ENCODE data around the gene VARS2.
"Not testable (repeated sequence)": the region's sequence is repeated elsewhere in the genome, so short reads cannot be mapped to it uniquely, and the experiment has no call there.

The VARS2 gene

DNA sequence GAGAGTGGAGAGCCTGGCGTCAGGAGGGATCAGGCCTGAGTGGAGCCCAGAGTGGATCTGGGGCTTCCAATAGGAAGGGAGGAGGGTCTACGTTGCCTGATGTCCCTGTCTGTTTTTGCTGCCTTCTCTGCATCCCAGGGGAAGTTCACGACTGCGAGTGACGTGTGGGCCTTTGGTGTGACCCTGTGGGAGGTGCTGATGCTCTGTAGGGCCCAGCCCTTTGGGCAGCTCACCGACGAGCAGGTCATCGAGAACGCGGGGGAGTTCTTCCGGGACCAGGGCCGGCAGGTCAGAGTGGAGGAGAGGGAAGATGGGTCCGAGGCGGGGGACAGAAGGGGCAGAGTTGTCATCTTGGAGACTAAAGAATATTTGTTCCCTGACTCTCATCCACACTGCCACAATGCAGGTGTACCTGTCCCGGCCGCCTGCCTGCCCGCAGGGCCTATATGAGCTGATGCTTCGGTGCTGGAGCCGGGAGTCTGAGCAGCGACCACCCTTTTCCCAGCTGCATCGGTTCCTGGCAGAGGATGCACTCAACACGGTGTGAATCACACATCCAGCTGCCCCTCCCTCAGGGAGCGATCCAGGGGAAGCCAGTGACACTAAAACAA, 15.2 kb upstream of the VARS2 start:
- H3K27ac ChIP-seq (ENCODE audit: low read depth, low read length) = no peak overlapping the region
- no peaks in the 10 kb centered on the region for H3K4me1 ChIP-seq (ENCODE audit: control insufficient read depth in 5 of 5, insufficient read depth in 5 of 5, low read length in 5 of 5)

DNA sequence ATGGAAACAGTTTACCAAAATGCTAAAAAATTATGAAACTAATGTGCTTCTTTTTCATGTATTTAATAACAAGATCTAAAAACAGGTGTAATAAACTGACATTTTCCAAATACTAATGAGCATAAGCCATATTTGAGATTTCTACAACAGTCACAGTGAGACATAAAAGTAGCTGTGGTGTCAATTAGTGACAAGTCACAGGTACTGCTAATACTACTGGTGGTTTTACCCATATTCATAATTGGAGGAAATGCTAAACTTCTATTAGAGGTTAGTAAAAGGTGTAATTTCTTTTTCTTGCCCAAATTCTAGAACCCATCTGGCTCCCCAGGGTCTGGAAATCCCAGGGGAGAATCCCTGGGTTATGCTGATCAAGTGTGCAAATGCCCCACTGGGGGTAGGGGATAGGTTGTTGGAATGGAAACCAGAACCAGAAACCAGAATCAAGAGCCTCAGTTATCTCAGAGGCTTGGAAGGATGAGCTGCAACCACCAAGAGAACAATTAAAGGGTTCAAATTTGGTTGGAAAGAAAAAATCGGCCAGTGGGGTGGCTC, 13.1 kb upstream of the VARS2 start:
- no peaks in the 10 kb centered on the region for H3K4me1 ChIP-seq (ENCODE audit: control insufficient read depth in 5 of 5, insufficient read depth in 5 of 5, low read length in 5 of 5)
- peaks cover 0 to 37% (median 30%) of the 10 kb centered on the region in 5 donors for H3K36me3 ChIP-seq (ENCODE audit: control insufficient read depth in 5 of 5, insufficient read depth in 5 of 5, low read length in 5 of 5)
- H3K27me3 ChIP-seq (ENCODE audit: control insufficient read depth in 5 of 5, insufficient read depth in 4 of 5, low read length in 5 of 5) = no peaks in the 10 kb centered on the region
- H3K9ac ChIP-seq (ENCODE audit: low read length in 5 of 5) = no peak overlapping the region
- H3K4me3 ChIP-seq (ENCODE audit: low read depth in 1 of 5, low read length in 5 of 5) = no peak overlapping the region
- no peaks in the 10 kb centered on the region for H3K9me3 ChIP-seq (ENCODE audit: control insufficient read depth in 5 of 5, low read length in 5 of 5)
- H3K27ac ChIP-seq (ENCODE audit: low read depth, low read length) = no peak overlapping the region

More for the DNA sequence above, 15.2 kb upstream of the VARS2 start:
- Histone ChIP-seq H3K9me3 (ENCODE audit: control insufficient read depth in 5 of 5, low read length in 5 of 5) (no peaks in the 10 kb centered on the region), H3K36me3 (ENCODE audit: control insufficient read depth in 5 of 5, insufficient read depth in 5 of 5, low read length in 5 of 5) (peaks cover 6 to 57% (median 43%) of the 10 kb centered on the region in 5 donors), H3K27me3 (ENCODE audit: control insufficient read depth in 5 of 5, insufficient read depth in 4 of 5, low read length in 5 of 5) (no peaks in the 10 kb centered on the region), H3K4me3 (ENCODE audit: low read depth in 1 of 5, low read length in 5 of 5) (no peak overlapping the region), H3K9ac (ENCODE audit: low read length in 5 of 5) (no peak overlapping the region)

DNA sequence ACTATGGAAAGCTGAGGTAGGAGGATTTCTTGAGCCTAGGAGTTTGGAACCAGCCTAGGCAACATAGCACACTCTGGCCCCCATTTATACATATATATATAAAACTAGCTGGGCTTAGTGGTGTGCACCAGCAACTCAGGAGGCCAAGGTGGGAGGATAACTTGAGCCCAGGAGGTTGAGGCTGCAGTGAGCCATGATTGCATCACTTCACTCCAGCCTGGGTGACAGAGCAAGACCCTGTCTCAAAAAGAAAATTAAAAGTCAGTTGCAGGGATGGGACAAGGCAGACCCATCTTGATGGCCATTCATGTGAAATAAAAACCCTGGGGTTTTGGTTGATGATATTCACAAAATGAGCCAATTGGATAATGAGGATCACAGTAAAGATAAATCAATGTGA, 12.6 kb upstream of the VARS2 start:
- Histone ChIP-seq H3K4me1 (ENCODE audit: control insufficient read depth in 5 of 5, insufficient read depth in 5 of 5, low read length in 5 of 5) (no peaks in the 10 kb centered on the region), H3K27me3 (ENCODE audit: control insufficient read depth in 5 of 5, insufficient read depth in 4 of 5, low read length in 5 of 5) (no peaks in the 10 kb centered on the region), H3K4me3 (ENCODE audit: low read depth in 1 of 5, low read length in 5 of 5) (no peak overlapping the region), H3K36me3 (ENCODE audit: control insufficient read depth in 5 of 5, insufficient read depth in 5 of 5, low read length in 5 of 5) (peaks cover 0 to 33% (median 30%) of the 10 kb centered on the region in 5 donors), H3K9me3 (ENCODE audit: control insufficient read depth in 5 of 5, low read length in 5 of 5) (no peaks in the 10 kb centered on the region), H3K9ac (ENCODE audit: low read length in 5 of 5) (no peak overlapping the region), H3K27ac (ENCODE audit: low read depth, low read length) (no peak overlapping the region)

DNA sequence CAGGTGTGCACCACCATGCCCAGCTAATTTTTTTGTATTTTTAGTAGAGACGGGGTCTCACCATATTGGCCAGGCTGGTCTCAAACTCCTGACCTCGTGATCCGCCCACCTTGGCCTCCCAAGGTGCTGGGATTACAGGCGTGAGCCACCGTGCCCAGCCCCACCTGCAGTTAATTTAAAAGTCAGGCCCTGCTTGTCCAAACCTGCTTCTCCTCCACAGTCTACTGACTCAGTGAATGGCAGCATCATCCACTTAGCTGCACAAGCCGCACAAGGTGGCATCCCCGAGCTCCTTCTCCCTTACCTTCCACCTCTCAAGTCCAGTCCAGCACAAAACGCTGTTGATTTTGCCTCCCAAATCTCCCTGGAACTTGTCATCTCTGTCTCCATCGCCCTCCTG, 11.8 kb upstream of the VARS2 start:
- H3K4me3 ChIP-seq (ENCODE audit: low read depth in 1 of 5, low read length in 5 of 5); H3K9ac ChIP-seq (ENCODE audit: low read length in 5 of 5); H3K9me3 ChIP-seq (ENCODE audit: control insufficient read depth in 5 of 5, low read length in 5 of 5); H3K27me3 ChIP-seq (ENCODE audit: control insufficient read depth in 5 of 5, insufficient read depth in 4 of 5, low read length in 5 of 5); H3K4me1 ChIP-seq (ENCODE audit: control insufficient read depth in 5 of 5, insufficient read depth in 5 of 5, low read length in 5 of 5); H3K27ac ChIP-seq (ENCODE audit: low read depth, low read length): not testable (repeated sequence)
- peaks cover 0 to 26% (median 25%) of the 10 kb centered on the region in 5 donors for H3K36me3 ChIP-seq (ENCODE audit: control insufficient read depth in 5 of 5, insufficient read depth in 5 of 5, low read length in 5 of 5)

DNA sequence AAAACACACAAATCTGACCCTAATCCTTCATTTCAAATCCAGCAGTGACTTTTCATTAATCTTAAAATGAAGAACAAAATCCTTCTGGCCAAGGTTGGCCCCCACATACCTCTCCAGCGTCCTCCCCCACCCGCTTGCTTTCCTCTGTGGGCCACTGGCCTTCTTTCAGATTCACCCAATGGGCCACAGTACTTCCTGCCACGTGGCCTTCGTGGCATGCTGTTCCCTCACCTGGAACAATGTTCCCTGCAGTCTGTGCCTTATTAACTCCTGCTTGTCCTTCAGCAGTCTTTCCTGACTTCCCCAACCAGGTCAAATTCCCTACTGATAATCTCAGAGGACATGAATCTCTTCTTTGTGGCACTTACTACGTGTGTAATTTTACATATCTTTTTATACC, 11.3 kb upstream of the VARS2 start:
- no peak overlapping the region for H3K4me3 ChIP-seq (ENCODE audit: low read depth in 1 of 5, low read length in 5 of 5)
- H3K9ac ChIP-seq (ENCODE audit: low read length in 5 of 5) = no peak overlapping the region
- H3K9me3 ChIP-seq (ENCODE audit: control insufficient read depth in 5 of 5, low read length in 5 of 5) = no peaks in the 10 kb centered on the region
- peaks cover 0 to 5% (median 5%) of the 10 kb centered on the region in 5 donors for H3K4me1 ChIP-seq (ENCODE audit: control insufficient read depth in 5 of 5, insufficient read depth in 5 of 5, low read length in 5 of 5)
- no peaks in the 10 kb centered on the region for H3K27me3 ChIP-seq (ENCODE audit: control insufficient read depth in 5 of 5, insufficient read depth in 4 of 5, low read length in 5 of 5)
- H3K27ac ChIP-seq (ENCODE audit: low read depth, low read length) = no peak overlapping the region
- peaks cover 0 to 21% (median 20%) of the 10 kb centered on the region in 5 donors for H3K36me3 ChIP-seq (ENCODE audit: control insufficient read depth in 5 of 5, insufficient read depth in 5 of 5, low read length in 5 of 5)

DNA sequence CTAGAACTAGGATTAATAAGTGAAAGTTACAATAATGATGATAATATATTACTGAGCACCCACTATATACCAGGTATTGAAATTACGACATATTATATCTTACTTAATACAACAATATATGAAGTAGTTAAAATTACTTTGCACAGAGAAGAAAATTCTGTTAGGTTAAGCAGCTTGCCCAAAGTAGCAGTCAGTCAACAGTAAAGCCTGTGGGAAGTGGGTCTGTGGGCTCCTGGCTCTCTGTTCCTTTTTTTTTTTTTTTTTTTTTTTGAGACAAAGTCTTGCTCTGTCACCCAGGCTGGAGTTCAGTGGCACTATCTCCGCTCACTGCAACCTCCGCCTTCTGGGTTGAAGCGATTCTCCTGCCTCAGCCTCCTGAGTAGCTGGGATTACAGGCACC, 10.8 kb upstream of the VARS2 start:
- H3K9me3 ChIP-seq (ENCODE audit: control insufficient read depth in 5 of 5, low read length in 5 of 5) = no peaks in the 10 kb centered on the region
- H3K4me3 ChIP-seq (ENCODE audit: low read depth in 1 of 5, low read length in 5 of 5) = no peak overlapping the region
- no peaks in the 10 kb centered on the region for H3K27me3 ChIP-seq (ENCODE audit: control insufficient read depth in 5 of 5, insufficient read depth in 4 of 5, low read length in 5 of 5)
- H3K36me3 ChIP-seq (ENCODE audit: control insufficient read depth in 5 of 5, insufficient read depth in 5 of 5, low read length in 5 of 5) = peaks cover 0 to 16% (median 15%) of the 10 kb centered on the region in 5 donors
- H3K27ac ChIP-seq (ENCODE audit: low read depth, low read length) = no peak overlapping the region
- no peak overlapping the region for H3K9ac ChIP-seq (ENCODE audit: low read length in 5 of 5)
- H3K4me1 ChIP-seq (ENCODE audit: control insufficient read depth in 5 of 5, insufficient read depth in 5 of 5, low read length in 5 of 5) = peaks cover 2 to 7% (median 5%) of the 10 kb centered on the region in 5 donors

DNA sequence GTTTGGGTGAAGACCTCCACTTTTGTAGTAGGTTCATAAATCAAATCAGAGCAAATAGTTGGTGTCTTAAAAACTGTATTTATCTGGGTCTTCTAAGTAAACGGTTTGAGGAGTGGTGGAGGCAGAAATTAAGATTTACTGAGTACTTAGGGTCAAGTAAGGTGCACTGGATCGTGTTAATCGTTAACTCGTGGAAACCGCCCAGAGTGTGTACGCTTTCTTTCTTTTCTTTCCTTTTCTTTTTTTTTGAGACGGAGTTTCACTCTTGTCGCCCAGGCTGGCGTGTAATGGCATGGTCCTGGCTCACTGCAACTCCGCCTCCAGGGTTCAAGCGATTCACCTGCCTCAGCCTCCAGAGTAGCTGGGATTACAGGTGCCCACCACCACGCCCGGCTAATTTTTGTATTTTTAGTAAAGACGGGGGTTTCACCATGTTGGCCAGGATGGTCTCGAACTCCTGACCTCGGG, 6.7 kb upstream of the VARS2 start:
- H3K9ac ChIP-seq (ENCODE audit: low read length in 5 of 5); H3K27me3 ChIP-seq (ENCODE audit: control insufficient read depth in 5 of 5, insufficient read depth in 4 of 5, low read length in 5 of 5); H3K27ac ChIP-seq (ENCODE audit: low read depth, low read length); H3K9me3 ChIP-seq (ENCODE audit: control insufficient read depth in 5 of 5, low read length in 5 of 5): not testable (repeated sequence)
- Histone ChIP-seq H3K4me3 (ENCODE audit: low read depth in 1 of 5, low read length in 5 of 5) (peak overlapping the region in 4 of 5 donors; percentile 77 to 96 (median 92)), H3K4me1 (ENCODE audit: control insufficient read depth in 5 of 5, insufficient read depth in 5 of 5, low read length in 5 of 5) (peaks cover 5 to 25% (median 19%) of the 10 kb centered on the region in 5 donors), H3K36me3 (ENCODE audit: control insufficient read depth in 5 of 5, insufficient read depth in 5 of 5, low read length in 5 of 5) (peaks cover 0 to 25% (median 23%) of the 10 kb centered on the region in 5 donors)

DNA sequence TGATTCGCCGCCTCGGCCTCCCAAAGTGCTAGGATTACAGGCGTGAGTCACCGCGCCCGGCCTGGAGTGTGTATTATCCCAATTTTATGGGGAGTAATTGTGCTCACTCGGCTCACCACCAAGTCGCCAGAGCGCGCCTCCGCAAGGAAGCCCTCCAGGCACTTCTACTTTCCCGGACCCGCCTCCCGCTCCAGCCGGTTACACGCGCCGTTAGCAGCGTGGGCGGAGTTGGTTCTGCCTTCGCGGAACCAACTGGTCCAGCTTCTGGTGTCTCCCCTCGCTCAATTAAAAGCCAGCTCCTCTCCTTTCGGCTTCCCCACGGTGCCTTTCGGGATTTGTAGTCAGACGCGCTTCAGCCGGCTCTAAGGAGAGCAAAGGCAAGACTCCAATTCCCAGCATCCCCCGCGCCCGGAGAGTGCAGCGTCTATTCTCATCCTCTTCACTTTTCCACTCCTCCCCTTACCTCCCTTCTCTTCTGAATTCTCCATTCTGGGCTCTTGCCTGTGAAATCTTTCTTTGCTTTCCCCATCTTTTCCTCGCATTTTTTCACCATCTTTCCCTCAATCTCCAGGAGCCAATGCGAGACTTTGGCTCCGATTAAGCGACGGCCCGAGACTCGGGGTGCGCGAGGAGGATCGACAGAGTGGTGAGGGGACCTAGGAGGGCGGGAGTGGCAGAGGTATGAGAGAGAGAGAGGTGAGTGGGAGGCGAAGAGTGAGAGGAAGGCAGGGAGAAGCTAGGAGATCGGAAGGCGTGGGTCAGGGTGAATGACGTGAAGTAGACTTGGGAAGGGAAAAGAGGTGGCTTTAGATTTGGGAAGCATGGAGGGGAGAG, 6.1 kb upstream of the VARS2 start, which contains the start of gene GTF2H4:
Gene GTF2H4 (plus strand): TSS at position 450 of the 834 bp plus-strand sequence.
- H3K9ac ChIP-seq (ENCODE audit: low read length in 5 of 5) = peak within 1 kb of the TSS; percentile 78 to 86 (median 84)
- no peaks in the 10 kb centered on the region for H3K27me3 ChIP-seq (ENCODE audit: control insufficient read depth in 5 of 5, insufficient read depth in 4 of 5, low read length in 5 of 5)
- peak within 1 kb of the TSS; percentile 77 to 96 (median 90) for H3K4me3 ChIP-seq (ENCODE audit: low read depth in 1 of 5, low read length in 5 of 5)
- peaks cover 0 to 29% (median 26%) of the 10 kb centered on the region in 5 donors for H3K36me3 ChIP-seq (ENCODE audit: control insufficient read depth in 5 of 5, insufficient read depth in 5 of 5, low read length in 5 of 5)
- H3K27ac ChIP-seq (ENCODE audit: low read depth, low read length) = peak within 1 kb of the TSS; percentile 71
- peaks cover 5 to 25% (median 19%) of the 10 kb centered on the region in 5 donors for H3K4me1 ChIP-seq (ENCODE audit: control insufficient read depth in 5 of 5, insufficient read depth in 5 of 5, low read length in 5 of 5)
- no peaks in the 10 kb centered on the region for H3K9me3 ChIP-seq (ENCODE audit: control insufficient read depth in 5 of 5, low read length in 5 of 5)

DNA sequence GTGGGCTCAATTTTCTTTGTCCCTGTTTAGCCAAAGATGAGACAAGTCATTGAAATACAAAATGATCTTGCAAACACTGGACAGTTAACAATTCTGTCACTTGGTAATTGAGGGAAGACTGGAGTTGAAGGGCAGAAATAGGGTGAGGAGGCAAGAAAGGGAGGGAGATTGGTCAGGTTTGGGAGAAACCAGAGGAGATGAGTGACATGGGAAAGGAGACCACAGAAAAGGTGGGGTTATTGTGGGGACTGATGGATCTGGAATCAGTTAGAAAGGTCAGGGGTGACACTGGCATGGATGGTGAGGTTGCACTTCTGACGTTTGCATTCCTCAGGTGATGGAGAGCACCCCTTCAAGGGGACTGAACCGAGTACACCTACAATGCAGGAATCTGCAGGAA, 5.3 kb upstream of the VARS2 start:
- H3K36me3 ChIP-seq (ENCODE audit: control insufficient read depth in 5 of 5, insufficient read depth in 5 of 5, low read length in 5 of 5) = peaks cover 0 to 29% (median 26%) of the 10 kb centered on the region in 5 donors
- H3K27me3 ChIP-seq (ENCODE audit: control insufficient read depth in 5 of 5, insufficient read depth in 4 of 5, low read length in 5 of 5) = no peaks in the 10 kb centered on the region
- H3K4me3 ChIP-seq (ENCODE audit: low read depth in 1 of 5, low read length in 5 of 5) = peak overlapping the region; percentile 77 to 96 (median 90)
- H3K27ac ChIP-seq (ENCODE audit: low read depth, low read length) = peak overlapping the region; percentile 71
- H3K9me3 ChIP-seq (ENCODE audit: control insufficient read depth in 5 of 5, low read length in 5 of 5) = no peaks in the 10 kb centered on the region
- H3K4me1 ChIP-seq (ENCODE audit: control insufficient read depth in 5 of 5, insufficient read depth in 5 of 5, low read length in 5 of 5) = peaks cover 5 to 31% (median 25%) of the 10 kb centered on the region in 5 donors
- peak overlapping the region; percentile 78 to 86 (median 84) for H3K9ac ChIP-seq (ENCODE audit: low read length in 5 of 5)

DNA sequence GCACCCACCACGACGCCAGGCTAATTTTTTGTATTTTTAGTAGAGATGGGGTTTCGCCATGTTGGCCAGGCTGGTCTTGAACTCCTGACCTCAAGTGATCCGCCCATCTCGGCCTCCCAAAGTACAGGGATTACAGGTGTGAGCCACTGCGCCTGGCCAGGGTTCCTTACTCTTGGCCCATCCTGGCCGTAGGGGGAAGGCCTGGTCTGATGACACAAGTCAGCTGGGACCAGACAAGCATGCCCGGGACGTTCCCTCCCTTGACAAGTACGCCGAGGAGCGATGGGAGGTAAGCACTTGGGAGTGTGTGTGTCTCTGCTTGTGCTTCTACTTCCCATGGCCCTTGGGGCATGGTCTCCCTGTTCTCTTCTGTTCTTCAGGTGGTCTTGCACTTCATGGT, 3.6 kb upstream of the VARS2 start:
- H3K4me1 ChIP-seq (ENCODE audit: control insufficient read depth in 5 of 5, insufficient read depth in 5 of 5, low read length in 5 of 5) = peaks cover 7 to 45% (median 39%) of the 10 kb centered on the region in 5 donors
- H3K27me3 ChIP-seq (ENCODE audit: control insufficient read depth in 5 of 5, insufficient read depth in 4 of 5, low read length in 5 of 5); H3K9me3 ChIP-seq (ENCODE audit: control insufficient read depth in 5 of 5, low read length in 5 of 5); H3K27ac ChIP-seq (ENCODE audit: low read depth, low read length); H3K4me3 ChIP-seq (ENCODE audit: low read depth in 1 of 5, low read length in 5 of 5); H3K9ac ChIP-seq (ENCODE audit: low read length in 5 of 5): not testable (repeated sequence)
- peaks cover 0 to 29% (median 26%) of the 10 kb centered on the region in 5 donors for H3K36me3 ChIP-seq (ENCODE audit: control insufficient read depth in 5 of 5, insufficient read depth in 5 of 5, low read length in 5 of 5)
